ENCODE measurements around the gene KISS1.

- TF ChIP-seq CTCF (IDR thresholded peaks at IDR 0.05) (no peak), POLR2A (IDR thresholded peaks at IDR 0.05) (no peak)
These were observed 17.6 kb downstream of the KISS1 start for GRCh38 chr1:204178487-204179281.

All from right lobe of liver (tissue), 4 donors.